Measurements from ENCODE around the gene ASB1. TPM values are rescaled to one million over a fixed set of nuclear protein-coding genes. Genes with fewer than 3 reads are reported as not detected.

Gene ASB1
- total and polyA plus RNA-seq, 10 of the 15 experiments (the other 5 are each of a cell fraction or from before 2014, with no cell fraction given): 5.2 to 31.2 (median 25.8) TPM

DNA sequence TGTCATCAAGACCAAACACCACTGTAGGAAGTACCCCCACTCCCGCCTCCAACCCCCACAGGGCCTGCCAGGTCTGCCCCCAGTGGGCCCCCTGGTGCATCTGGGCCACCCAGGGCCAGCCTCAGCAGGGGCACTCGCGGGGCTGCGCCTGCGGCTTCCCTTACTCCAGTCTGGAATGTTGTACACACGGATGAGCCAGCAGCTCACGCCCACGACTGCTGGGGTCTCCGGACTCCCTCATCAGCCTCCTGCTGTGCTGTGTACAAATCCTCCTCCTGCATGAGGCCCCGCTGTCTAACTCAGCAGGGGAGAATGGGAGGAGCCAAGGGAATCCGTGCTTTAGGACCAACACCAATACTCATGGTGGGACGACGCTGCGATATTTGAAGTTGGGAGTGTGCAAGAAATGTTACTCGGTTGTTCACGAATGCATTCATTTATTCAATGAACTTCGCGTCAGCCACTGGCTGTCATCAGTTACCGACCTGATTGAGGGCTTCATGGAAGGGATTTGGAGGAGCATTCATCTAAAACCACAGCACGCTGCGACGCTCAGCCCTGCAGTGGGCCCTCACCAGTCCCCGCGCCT is 654 bp upstream of the ASB1 start:
- H2AFZ ChIP-seq (ENCODE audit: control insufficient read depth, low read depth, low read length): peak overlapping the region; percentile 93
- peak overlapping the region; percentile 70 for H3K4me2 ChIP-seq (ENCODE audit: control insufficient read depth, insufficient read depth)
- peak overlapping the region; percentile 95 for H3K4me3 ChIP-seq
- FAIRE-seq (peak; percentile 85), ATAC-seq (peak; percentile 35), DNase-seq (ENCODE audit: low read depth, low spot score) (no peak)
- 0 out of 2 replicates have a peak, but pooled peaks have one; percentile 4 for TF ChIP-seq CREM (IDR thresholded peaks at IDR 0.05; ENCODE audit: low read depth)
- no peak for TF ChIP-seq ZZZ3 (IDR thresholded peaks at IDR 0.05; ENCODE audit: control insufficient read depth, insufficient read length, low read depth)
- TF ChIP-seq WRNIP1 (IDR thresholded peaks at IDR 0.05; ENCODE audit: borderline replicate concordance, low read depth, low read length): 0 out of 2 replicates have a peak, but pooled peaks have one; percentile 11
- no peak for TF ChIP-seq NKRF (conservative IDR thresholded peaks at IDR 0.05)
- peak; percentile 85 for TF ChIP-seq RFX5 (IDR thresholded peaks at IDR 0.05; ENCODE audit: low read depth, low read length)
- peak; percentile 79 for TF ChIP-seq ZNF24 (IDR thresholded peaks at IDR 0.05)
- 0 out of 2 replicates have a peak, but pooled peaks have one; percentile 22 for TF ChIP-seq SMARCA5 (IDR thresholded peaks at IDR 0.05)
- no peak for TF ChIP-seq GABPA (IDR thresholded peaks at IDR 0.05; ENCODE audit: low read depth)
- ChIA-PET CTCF (no interaction called here), POLR2A (no interaction called here), SMC1A (ENCODE audit: uncharacterized antibody, unreplicated experiment) (no interaction called here), RAD21 (ENCODE audit: unreplicated experiment) (no interaction called here)
- H3K27me3 ChIP-seq (replicated peaks in 1 of 2; ENCODE audit: control insufficient read depth in 2 of 2, insufficient read depth in 2 of 2, low read length in 1 of 2): no peaks in the 10 kb centered on the region
- peaks cover 11% of the 10 kb centered on the region; the same call in 1 of the 2 replicates for H3K4me1 ChIP-seq (ENCODE audit: control insufficient read depth, insufficient read depth, low read length)
- intact Hi-C loops (cut with micrococcal nuclease; ENCODE audit: unreplicated experiment) (no loop called here), in situ Hi-C loops (cut with MboI) (no loop called here)
- peaks cover 39% of the 10 kb centered on the region for H3K79me2 ChIP-seq (ENCODE audit: control insufficient read depth, insufficient read depth, low read length)
- WGBS (ENCODE audit: insufficient coverage, insufficient replicate concordance, low lambda C conversion rate, missing lambda C conversion rate): 21% methylated on average over 24 of the region's 24 CpGs
- peak overlapping the region; percentile 93 for H3K9ac ChIP-seq (ENCODE audit: control insufficient read depth, insufficient read depth, low read length)
- no peaks in the 10 kb centered on the region; a peak in 1 of 4 replicates for H3K36me3 ChIP-seq (ENCODE audit: control insufficient read depth in 2 of 2, insufficient read depth in 2 of 2, low read length in 1 of 2)
- H4K20me1 ChIP-seq (ENCODE audit: control insufficient read depth, insufficient read depth): no peaks in the 10 kb centered on the region
- no peaks in the 10 kb centered on the region; the same call in 2 of the 3 replicates for H3K9me3 ChIP-seq (replicated peaks; ENCODE audit: control insufficient read depth, insufficient read depth, low read length)
- peak overlapping the region; percentile 72 for H3K27ac ChIP-seq (ENCODE audit: control insufficient read depth, insufficient read depth)
- BruUV-seq (replicated peaks): TSS peak; percentile 98

All from GM12878 (cell line).